ENCODE data around the gene INIP.

Gene INIP

DNA sequence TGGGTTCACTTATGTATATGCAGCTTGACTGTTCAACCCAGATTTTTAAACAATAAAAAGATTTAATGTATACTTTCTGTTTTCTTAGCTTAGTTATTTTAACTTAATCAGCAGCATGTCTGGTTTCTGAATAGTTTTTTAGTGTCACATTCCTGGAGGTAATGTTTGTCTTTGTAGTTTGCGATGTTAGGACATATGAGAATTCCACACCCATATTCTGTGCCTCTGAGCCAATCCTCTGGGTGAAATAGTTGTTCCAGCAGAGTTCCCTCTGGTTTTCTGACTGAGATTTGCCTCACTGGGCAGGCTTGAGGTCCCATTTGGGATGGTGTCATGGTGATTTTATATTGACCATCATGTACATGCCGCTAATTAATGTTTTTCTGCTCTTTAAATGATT is 48.6 kb downstream of the INIP start:
- no peak overlapping the region for H3K4me2 ChIP-seq (ENCODE audit: low read length)
- no peaks in the 10 kb centered on the region for H4K20me1 ChIP-seq (ENCODE audit: control insufficient read depth, insufficient read depth, low read depth, low read length)
- H3K9me2 ChIP-seq (replicated peaks; ENCODE audit: control insufficient read depth, low read length), result no peaks in the 10 kb centered on the region
- H3K27ac ChIP-seq (ENCODE audit: low read depth, low read length), result no peak overlapping the region
- no peaks in the 10 kb centered on the region for H3K36me3 ChIP-seq (ENCODE audit: control insufficient read depth, low read length)
- no peaks in the 10 kb centered on the region for H3K79me2 ChIP-seq (ENCODE audit: control insufficient read depth, low read length)
- H3K4me3 ChIP-seq (ENCODE audit: low read length), result no peak overlapping the region
- H3K27me3 ChIP-seq (ENCODE audit: control insufficient read depth, low read length), result no peaks in the 10 kb centered on the region
- H3K4me1 ChIP-seq (ENCODE audit: control insufficient read depth, low read length), result no peaks in the 10 kb centered on the region
- H3K9me3 ChIP-seq (ENCODE audit: control insufficient read depth, insufficient read depth, low read length), result no peaks in the 10 kb centered on the region
- H3F3A ChIP-seq (ENCODE audit: control insufficient read depth, insufficient read depth), result no peaks in the 10 kb centered on the region
- TF ChIP-seq EZH2phosphoT487 (IDR thresholded peaks at IDR 0.05; ENCODE audit: borderline replicate concordance, low read length), result no peak
- TF ChIP-seq, protein P1, sequence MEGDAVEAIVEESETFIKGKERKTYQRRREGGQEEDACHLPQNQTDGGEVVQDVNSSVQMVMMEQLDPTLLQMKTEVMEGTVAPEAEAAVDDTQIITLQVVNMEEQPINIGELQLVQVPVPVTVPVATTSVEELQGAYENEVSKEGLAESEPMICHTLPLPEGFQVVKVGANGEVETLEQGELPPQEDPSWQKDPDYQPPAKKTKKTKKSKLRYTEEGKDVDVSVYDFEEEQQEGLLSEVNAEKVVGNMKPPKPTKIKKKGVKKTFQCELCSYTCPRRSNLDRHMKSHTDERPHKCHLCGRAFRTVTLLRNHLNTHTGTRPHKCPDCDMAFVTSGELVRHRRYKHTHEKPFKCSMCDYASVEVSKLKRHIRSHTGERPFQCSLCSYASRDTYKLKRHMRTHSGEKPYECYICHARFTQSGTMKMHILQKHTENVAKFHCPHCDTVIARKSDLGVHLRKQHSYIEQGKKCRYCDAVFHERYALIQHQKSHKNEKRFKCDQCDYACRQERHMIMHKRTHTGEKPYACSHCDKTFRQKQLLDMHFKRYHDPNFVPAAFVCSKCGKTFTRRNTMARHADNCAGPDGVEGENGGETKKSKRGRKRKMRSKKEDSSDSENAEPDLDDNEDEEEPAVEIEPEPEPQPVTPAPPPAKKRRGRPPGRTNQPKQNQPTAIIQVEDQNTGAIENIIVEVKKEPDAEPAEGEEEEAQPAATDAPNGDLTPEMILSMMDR (IDR thresholded peaks at IDR 0.05; ENCODE audit: low read depth, low read length, poor library complexity, severe bottlenecking), result no peak

DNA sequence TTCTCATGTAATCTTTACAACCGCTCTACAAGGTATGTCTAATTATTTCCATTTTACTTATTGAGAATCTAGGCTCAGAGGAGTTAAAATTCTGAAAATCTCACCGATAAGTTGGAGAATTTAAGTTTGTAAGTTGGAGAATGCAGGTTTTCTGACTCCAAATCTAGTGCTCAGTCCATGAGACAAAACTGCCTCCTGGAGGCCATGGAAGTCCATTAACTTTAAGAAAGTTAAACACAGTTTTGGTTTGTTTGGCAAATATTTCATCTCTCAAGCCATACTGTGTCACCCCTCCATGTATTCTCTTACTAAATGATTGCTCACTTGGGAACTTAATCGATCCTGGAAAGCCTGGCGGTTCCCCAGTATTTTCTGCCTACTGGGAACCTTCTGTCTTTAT is 52.6 kb downstream of the INIP start:
- H3K4me2 ChIP-seq (ENCODE audit: low read length), result no peak overlapping the region
- no peaks in the 10 kb centered on the region for H3K9me3 ChIP-seq (ENCODE audit: control insufficient read depth, insufficient read depth, low read length)
- no peak for TF ChIP-seq EZH2phosphoT487 (IDR thresholded peaks at IDR 0.05; ENCODE audit: borderline replicate concordance, low read length)
- TF ChIP-seq, protein P1 (IDR thresholded peaks at IDR 0.05; ENCODE audit: low read depth, low read length, poor library complexity, severe bottlenecking), result no peak
- no peak overlapping the region for H3K27ac ChIP-seq (ENCODE audit: low read depth, low read length)
- H3K27me3 ChIP-seq (ENCODE audit: control insufficient read depth, low read length), result no peaks in the 10 kb centered on the region
- H3K9me2 ChIP-seq (replicated peaks; ENCODE audit: control insufficient read depth, low read length), result no peaks in the 10 kb centered on the region
- no peaks in the 10 kb centered on the region for H4K20me1 ChIP-seq (ENCODE audit: control insufficient read depth, insufficient read depth, low read depth, low read length)
- H3K79me2 ChIP-seq (ENCODE audit: control insufficient read depth, low read length), result no peaks in the 10 kb centered on the region
- no peaks in the 10 kb centered on the region for H3F3A ChIP-seq (ENCODE audit: control insufficient read depth, insufficient read depth)
- H3K4me1 ChIP-seq (ENCODE audit: control insufficient read depth, low read length), result no peaks in the 10 kb centered on the region
- H3K36me3 ChIP-seq (ENCODE audit: control insufficient read depth, low read length), result no peaks in the 10 kb centered on the region
- no peak overlapping the region for H3K4me3 ChIP-seq (ENCODE audit: low read length)

DNA sequence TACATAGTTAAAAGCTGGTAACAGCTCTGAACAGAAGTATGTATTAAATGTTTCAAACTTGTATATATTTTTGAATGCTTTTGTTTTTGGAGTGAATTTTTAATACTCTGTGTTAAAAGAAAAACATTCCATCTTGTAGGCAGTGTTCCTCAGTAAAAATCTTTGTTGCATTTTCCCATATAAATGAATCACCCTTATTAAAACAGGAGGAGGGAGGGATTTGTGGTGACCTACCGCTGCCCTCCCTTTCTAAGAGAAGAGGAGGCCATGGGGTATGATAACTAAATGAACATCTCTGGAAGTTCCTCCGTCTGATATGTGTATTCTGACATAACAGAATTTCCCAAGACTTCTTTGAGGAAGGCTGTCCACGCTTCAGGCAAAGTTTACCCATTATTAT is 53.4 kb downstream of the INIP start:
- Histone ChIP-seq H3K36me3 (ENCODE audit: control insufficient read depth, low read length) (no peaks in the 10 kb centered on the region), H3F3A (ENCODE audit: control insufficient read depth, insufficient read depth) (no peaks in the 10 kb centered on the region), H3K4me3 (ENCODE audit: low read length) (no peak overlapping the region), H3K9me3 (ENCODE audit: control insufficient read depth, insufficient read depth, low read length) (no peaks in the 10 kb centered on the region), H3K27me3 (ENCODE audit: control insufficient read depth, low read length) (no peaks in the 10 kb centered on the region), H3K4me2 (ENCODE audit: low read length) (no peak overlapping the region), H4K20me1 (ENCODE audit: control insufficient read depth, insufficient read depth, low read depth, low read length) (no peaks in the 10 kb centered on the region), H3K79me2 (ENCODE audit: control insufficient read depth, low read length) (no peaks in the 10 kb centered on the region), H3K9me2 (replicated peaks; ENCODE audit: control insufficient read depth, low read length) (no peaks in the 10 kb centered on the region), H3K27ac (ENCODE audit: low read depth, low read length) (no peak overlapping the region), H3K4me1 (ENCODE audit: control insufficient read depth, low read length) (no peaks in the 10 kb centered on the region)
- TF ChIP-seq, protein P1 (IDR thresholded peaks at IDR 0.05; ENCODE audit: low read depth, low read length, poor library complexity, severe bottlenecking), result no peak
- TF ChIP-seq EZH2phosphoT487 (IDR thresholded peaks at IDR 0.05; ENCODE audit: borderline replicate concordance, low read length), result no peak

DNA sequence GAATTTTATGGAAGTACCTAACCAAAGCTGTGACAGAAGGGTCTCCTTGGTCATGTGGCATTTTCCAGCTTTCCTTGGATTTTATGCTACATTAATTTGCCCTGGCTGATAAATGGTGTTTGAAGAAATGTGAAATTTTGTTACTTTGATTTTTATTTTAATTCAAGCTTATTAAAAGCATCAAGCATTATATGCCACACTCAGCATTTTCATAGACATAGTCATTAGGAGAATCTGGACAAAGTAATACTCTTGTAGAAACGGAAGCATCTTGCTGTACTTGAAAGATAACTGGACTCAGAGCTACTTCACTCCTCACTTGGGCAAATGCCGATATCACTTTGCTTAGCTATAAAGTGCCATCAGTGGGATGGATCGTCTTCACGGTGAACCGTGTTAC is 54.2 kb downstream of the INIP start:
- Histone ChIP-seq H3K4me1 (ENCODE audit: control insufficient read depth, low read length) (no peaks in the 10 kb centered on the region), H3K4me3 (ENCODE audit: low read length) (no peak overlapping the region), H3K4me2 (ENCODE audit: low read length) (no peak overlapping the region), H3K27ac (ENCODE audit: low read depth, low read length) (no peak overlapping the region), H3K36me3 (ENCODE audit: control insufficient read depth, low read length) (no peaks in the 10 kb centered on the region), H4K20me1 (ENCODE audit: control insufficient read depth, insufficient read depth, low read depth, low read length) (no peaks in the 10 kb centered on the region), H3K79me2 (ENCODE audit: control insufficient read depth, low read length) (no peaks in the 10 kb centered on the region), H3F3A (ENCODE audit: control insufficient read depth, insufficient read depth) (no peaks in the 10 kb centered on the region), H3K27me3 (ENCODE audit: control insufficient read depth, low read length) (no peaks in the 10 kb centered on the region), H3K9me2 (replicated peaks; ENCODE audit: control insufficient read depth, low read length) (no peaks in the 10 kb centered on the region), H3K9me3 (ENCODE audit: control insufficient read depth, insufficient read depth, low read length) (no peaks in the 10 kb centered on the region)
- TF ChIP-seq EZH2phosphoT487 (IDR thresholded peaks at IDR 0.05; ENCODE audit: borderline replicate concordance, low read length), result no peak
- TF ChIP-seq, protein P1 (IDR thresholded peaks at IDR 0.05; ENCODE audit: low read depth, low read length, poor library complexity, severe bottlenecking), result no peak

Measured in DOHH2 (cell line).